ENCODE data around the gene ZBTB49.

GRCh38 chr4:4341861-4342650 lies 52.0 kb downstream of the ZBTB49 start:
- TF ChIP-seq CTCF (IDR thresholded peaks at IDR 0.05) = no peak
- TF ChIP-seq POLR2A (IDR thresholded peaks at IDR 0.05; ENCODE audit: low read depth) = no peak
